HG03520 (cell line): ENCODE data around the gene RCBTB2.
A peak's percentile ranks its signal among the peaks of the same experiment; 100 is the strongest.

Experiments used
- ATAC-seq: cut with Tn5 transposase; IDR thresholded peaks from one replicate; pipeline ENCODE4 v1.9.1; 2021; ENCODE audit warnings: mild to moderate bottlenecking, moderate library complexity; ENCODE audit not compliant: unreplicated experiment

The RCBTB2 gene

DNA sequence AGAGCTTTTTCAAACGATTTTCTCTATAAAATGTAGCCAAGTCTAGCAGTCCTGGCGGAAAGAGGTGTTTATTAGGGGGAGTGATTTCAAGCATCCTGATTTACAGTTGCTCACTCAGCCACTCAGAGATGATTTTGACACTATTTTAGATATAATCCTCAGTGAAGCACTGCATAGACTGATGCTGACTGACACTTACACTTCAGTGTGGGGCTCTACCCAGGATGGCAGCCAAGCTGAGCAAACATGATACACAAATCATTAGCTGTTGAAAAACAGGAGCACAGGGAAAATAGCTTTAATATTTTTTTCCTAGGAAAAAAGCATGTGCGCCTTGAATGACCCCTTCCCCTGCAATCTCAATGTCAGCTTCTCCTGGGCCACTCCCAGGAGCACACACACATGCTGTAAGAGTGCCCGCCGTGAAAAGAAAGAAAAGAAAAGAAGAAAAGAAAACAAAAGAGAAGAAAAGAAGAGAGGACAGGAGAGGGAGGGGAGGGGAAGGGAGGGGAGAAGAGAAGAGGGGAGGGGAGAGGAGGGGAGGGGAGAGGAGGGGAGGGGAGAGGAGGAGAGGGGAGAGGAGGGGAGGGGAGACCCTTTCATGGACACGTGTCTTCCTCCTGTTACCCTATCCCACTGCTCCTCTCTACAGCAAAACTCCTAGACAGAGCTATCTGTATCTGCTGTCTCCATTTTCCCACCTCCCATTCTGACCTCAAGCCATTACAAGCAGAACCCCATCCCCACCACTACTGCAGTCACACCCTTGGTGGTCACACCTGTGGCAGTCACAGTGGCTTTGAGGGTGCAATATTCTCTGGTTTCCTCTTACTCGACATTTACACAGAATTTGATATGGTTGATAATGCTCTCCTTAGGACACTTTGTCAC, 36.4 kb downstream of the RCBTB2 start:
- no peak for ATAC-seq

- ATAC-seq: no peak
These were observed 38.0 kb downstream of the RCBTB2 start for GRCh38 chr13:48494874-48495273.

- no peak for ATAC-seq
These were observed 39.0 kb downstream of the RCBTB2 start for GRCh38 chr13:48493851-48494250.

DNA sequence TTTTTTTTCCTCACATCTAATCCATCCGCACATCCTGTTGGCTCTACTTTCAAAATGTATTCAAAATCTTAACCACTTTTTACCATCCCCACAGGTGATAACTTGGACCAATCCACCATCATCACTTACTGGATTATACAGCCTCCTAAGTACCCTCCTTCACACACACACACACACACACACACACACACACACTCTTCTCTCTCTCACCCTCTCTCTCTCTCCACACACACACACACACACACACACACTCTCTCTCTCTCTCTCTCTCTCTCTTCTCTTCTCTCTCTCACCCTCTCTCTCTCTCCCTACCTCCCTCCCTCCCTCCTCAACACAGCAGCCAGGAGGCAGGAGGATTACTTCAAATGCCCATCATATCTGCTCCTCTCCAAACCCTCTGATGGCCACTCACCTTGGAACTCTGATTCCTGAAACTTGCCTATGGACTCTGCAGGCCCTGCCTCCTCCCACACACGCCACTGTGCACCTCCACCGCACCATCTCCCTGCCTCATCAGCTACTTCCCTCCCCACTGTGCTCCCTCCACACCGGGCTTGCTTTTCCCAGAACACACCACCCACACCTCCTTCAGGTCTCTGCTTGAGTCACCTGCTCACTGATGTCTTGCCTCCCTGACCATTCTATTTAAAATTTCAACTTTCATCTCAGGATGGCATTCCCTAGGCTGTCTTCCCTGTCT, 39.7 kb downstream of the RCBTB2 start:
- no peak for ATAC-seq

GRCh38 chr13:48492470-48493065, 40.3 kb downstream of the RCBTB2 start:
- ATAC-seq: peak; percentile 80

DNA sequence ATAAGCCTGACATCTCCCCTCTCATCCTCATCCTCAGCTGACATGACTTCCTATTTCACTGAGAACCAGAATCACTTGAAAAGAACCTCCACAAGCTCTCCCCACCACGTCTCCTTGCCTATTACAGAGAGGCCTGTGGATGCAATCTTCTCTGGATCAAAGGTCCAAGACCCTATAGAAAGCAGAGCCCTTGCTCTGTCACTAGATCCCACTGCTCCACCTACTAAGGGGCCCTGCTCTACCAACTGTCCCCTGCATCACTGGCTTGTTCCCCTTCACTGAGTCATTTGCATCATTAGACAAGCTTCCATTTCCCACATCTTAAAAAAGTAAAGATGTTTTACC, 40.8 kb downstream of the RCBTB2 start:
- ATAC-seq: peak; percentile 39

DNA sequence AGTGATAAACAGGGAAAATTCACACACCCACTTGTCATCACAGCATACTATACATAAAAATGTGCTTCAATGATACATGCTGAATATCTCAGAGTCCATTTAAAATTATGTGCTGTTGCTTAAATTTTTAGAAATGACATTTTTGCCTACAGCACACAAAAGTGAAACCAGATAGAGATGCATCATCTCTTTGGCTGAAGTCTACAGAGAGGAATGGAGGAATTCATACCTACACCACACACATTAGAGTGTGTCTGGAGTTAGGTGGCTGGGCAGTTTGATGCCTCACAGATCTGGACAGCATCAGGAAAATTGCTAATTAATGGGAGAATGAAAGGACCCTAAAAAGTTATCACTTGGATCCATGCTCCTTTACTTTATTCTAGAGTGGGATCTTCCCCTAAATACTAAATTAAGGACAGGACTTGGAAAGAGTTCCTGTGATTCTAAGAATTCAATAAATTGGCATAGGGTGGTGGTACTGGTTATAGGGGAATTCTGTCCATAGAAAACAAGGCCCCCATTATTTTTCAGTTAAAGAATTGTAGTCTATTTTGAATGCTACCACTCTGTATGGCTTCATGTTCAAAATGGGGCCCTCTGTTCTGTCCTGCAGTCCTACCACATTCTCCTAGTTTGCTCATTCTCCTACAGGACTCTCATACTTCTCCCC, 41.3 kb downstream of the RCBTB2 start:
- no peak for ATAC-seq

GRCh38 chr13:48490241-48490640, 42.6 kb downstream of the RCBTB2 start:
- ATAC-seq: no peak

DNA sequence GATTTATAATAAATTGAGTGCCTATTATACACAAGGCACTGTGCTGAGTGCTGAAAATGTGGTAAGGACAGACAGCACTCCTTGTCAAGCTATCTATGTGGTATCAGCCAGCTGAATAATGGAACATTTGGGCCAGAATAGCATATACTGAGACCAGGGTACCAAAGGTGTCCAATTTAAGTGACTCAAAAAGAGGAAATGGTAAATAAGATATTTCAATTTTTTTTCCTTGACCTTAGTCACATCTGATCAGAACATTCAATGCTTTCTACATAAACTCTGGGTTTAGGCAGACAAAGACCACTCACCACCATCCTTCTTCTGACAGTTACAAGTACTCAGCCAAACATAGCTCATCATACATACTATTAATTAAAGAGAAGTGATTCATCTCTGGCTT, 43.2 kb downstream of the RCBTB2 start:
- no peak for ATAC-seq

DNA sequence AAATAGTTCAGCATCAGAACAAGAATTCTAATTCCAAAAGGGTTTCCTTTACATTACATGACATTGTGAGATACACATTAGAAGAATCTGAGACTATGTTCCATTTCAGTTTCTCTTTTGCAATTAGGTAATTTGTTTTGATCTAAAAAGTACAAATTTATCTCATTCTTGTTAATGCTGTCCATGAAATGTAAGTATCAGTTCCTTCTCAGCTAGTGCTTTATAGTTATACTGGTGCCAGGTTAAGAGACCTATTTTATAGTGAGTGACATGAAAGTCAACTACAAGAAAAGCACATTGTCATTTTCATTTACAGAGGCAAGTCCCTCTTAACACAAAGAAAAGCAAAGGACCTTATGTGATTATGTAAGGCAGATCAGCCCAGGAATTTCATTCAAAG, 43.9 kb downstream of the RCBTB2 start:
- no peak for ATAC-seq

DNA sequence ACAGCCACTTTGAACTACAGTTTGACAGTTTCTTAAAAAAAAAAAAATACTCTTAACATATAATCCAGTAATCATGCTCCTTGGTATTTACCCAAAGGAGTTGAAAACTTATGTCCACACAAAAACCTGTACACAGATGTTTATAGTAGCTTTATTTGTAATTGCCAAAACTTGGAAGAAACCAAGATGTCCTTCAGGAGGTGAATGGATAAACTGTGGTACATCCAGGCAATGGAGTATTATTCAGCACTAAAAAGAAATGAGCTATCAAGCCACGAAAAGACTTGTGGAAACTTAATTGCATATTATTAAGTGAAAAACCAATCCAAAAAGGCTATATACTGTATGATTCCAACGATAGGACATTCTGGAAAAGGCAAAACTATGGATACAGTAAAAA, 44.9 kb downstream of the RCBTB2 start:
- ATAC-seq: no peak

DNA sequence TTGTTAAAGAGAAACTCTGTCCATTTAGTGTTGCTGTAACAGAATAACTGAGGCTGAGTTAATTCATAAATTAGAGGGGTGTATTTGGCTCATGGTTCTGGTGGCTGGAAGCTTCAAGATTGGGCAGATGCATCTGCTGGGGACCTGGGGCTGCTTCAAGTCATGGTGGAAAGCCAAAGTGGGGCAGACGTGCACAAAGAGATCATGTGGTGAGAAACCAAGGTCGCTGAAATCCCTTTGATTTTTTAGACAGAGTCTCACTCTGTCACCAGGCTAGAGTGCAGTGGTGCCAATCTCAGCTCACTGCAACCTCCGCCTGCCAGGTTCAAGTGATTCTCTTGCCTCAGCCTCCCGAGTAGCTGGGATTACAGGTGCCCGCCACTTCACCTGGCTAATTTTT, 46.0 kb downstream of the RCBTB2 start:
- ATAC-seq: no peak

DNA sequence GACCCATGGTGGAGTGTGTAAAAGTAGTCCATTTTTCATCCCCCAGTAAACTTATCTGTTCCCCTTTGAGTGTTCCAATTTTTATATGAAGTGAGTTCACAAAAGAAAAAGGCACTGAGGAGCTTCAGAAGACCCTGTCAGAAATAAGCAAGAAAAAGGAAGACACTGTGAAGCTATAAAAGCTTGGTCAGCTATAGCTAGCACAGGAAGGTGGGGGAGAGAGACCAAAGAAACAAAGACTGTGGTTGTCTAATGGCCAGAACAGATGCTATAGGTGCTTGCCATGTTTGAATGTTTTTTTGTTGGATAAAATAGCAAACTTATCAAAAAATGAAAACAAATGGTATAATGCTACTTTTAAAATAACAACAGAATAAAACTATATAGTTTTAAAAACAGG, 46.5 kb downstream of the RCBTB2 start:
- no peak for ATAC-seq

DNA sequence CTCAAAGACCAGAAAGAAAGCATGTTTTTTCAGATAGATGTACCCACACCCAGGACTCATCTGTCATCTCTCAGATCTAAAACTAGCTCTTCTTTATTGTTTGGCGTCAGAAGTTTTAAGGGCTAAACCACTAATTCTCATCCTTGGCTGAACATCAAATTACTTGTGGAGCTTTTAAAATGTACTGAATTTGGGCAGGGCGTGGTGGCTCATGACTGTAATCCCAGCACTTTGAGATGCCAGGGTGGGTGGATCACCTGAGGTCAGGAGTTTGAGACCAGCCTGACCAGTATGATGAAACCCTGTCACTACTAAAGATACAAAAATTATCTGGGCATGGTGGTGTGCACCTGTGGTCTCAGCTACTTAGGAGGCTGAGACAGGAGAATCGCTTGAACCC, 47.4 kb downstream of the RCBTB2 start:
- no peak for ATAC-seq

DNA sequence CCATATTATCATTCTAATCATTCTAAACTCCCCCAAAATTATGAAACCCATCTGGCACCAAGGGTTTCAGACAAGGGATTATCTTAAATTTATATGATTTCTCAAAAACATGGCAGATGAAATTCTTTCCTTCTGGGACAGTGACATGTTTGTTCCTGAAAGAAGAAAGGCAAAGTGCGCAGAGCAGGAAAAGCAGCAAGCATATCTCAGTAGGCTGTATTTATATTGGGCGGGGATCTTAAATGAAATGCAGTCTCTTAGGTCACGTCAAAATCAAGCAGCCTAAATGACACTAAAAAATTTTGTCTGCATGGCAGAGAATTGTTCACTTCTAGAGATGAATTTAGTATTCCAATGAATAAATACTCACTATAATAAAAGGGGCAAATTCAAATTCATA, 49.3 kb downstream of the RCBTB2 start:
- no peak for ATAC-seq

DNA sequence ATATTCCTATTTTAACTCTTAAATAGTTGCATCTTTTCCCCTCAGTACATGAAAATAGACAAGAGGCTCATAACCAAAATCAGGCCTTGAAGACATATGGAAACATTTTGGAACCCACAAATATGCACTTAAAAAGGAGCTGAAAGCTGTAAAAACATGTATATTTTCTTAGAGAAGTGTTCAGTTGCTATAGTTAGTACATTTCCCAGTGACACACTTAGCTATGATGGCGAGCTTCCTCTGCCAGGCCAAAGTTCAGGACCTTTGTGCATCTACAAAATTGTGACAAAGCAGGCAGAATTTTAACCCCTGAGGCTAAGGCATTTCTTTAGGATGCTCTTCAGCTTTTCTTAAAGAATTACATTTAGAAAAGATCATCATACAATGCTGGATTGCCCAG, 54.5 kb downstream of the RCBTB2 start:
- no peak for ATAC-seq

- no peak for ATAC-seq
These were observed 55.6 kb downstream of the RCBTB2 start for GRCh38 chr13:48477191-48477855.

GRCh38 chr13:48476686-48477085, 56.2 kb downstream of the RCBTB2 start:
- no peak for ATAC-seq

- ATAC-seq: no peak
These were observed 56.7 kb downstream of the RCBTB2 start for GRCh38 chr13:48476215-48476614.

GRCh38 chr13:48475230-48475629, 57.6 kb downstream of the RCBTB2 start:
- no peak for ATAC-seq
